HG02840 (cell line): ENCODE results near the gene WDFY2.
"Not testable (repeated sequence)": the region's sequence is repeated elsewhere in the genome, so short reads cannot be mapped to it uniquely, and the experiment has no call there.

Experiments used
- ATAC-seq: cut with Tn5 transposase; IDR thresholded peaks from one replicate; pipeline ENCODE4 v1.9.1; 2021; ENCODE audit warnings: mild to moderate bottlenecking, moderate library complexity, moderate number of reproducible peaks; ENCODE audit not compliant: unreplicated experiment, low FRiP score

Gene WDFY2

GRCh38 chr13:51628059-51628852 is 44.0 kb downstream of the WDFY2 start:
- ATAC-seq, result no peak

- no peak for ATAC-seq
Measured at GRCh38 chr13:51629491-51630287, 45.4 kb downstream of the WDFY2 start.

DNA sequence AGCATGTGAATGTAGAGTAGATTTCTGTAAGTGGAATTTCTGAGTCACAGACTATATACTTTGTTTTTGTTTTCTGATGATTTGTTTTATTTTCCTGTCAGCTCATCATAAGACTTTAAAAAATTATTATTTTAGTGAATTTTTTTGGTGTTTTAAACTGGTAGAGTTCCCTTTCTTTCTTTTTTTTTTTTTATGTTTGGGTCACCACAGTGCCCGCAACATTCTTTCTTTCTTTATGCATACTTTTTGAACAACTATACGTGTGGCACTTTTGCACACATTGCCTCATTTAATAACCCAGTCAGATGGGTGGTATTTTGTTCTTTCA is 46.0 kb downstream of the WDFY2 start:
- no peak for ATAC-seq

GRCh38 chr13:51632591-51633362 is 48.5 kb downstream of the WDFY2 start:
- no peak for ATAC-seq

DNA sequence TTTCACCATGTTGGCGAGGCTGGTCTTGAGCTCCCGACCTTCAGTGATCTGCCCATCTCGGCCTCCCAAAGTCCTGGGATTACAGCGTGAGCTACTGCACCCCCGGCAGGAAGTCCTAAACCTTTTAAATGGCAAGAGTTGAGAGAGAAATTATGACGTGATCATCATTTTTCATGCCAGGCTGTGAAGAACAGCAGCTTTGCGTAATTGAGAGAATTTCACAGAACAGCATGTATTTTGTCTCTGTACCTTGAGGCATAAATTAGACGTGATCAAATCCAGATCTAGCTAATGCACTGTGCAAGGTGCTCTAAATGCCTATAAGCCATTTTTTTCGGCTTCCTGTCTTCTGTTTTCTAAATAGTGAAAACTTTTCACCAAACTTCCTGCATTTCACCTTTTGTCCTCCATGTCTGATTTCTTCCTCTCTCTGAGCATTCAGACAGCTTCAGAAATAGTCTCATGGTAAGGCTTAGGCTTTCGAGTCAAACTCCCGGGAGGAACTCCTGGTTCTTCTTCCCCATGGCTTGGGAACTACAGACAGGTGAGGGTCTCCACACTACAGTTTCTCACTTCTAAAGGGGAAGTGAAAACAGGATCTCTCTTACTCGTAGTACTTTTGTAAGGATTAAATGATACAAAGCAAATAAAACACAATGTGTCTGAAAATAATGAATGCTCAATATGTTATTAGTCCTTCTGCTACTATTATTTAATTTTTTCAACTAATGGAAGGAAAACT is 51.0 kb downstream of the WDFY2 start:
- no peak for ATAC-seq

- ATAC-seq, result no peak
Measured at GRCh38 chr13:51636349-51636890, 52.2 kb downstream of the WDFY2 start.

DNA sequence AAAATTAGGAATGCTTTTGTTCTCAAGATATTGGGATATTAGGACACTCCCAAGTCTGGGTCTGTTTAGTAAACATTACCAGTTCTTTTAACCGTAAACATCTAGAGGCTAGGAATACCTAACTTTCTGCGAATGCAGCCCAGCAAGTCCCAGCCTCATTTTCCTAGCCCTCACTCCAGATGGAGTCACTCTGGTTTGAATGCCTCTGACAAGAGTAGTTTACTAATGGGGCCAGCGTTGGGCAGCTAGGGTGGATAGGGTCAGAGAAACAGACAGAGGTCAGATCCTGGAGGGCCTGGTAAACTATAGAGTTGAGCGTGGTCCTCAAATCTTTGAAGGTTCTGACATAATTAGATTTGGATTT is 53.6 kb downstream of the WDFY2 start:
- ATAC-seq, result no peak

- no peak for ATAC-seq
Measured at GRCh38 chr13:51638216-51638871, 54.1 kb downstream of the WDFY2 start.

- no peak for ATAC-seq
Measured at GRCh38 chr13:51639171-51639570, 54.9 kb downstream of the WDFY2 start.

GRCh38 chr13:51640696-51641095 is 56.4 kb downstream of the WDFY2 start:
- not testable (repeated sequence) for ATAC-seq

GRCh38 chr13:51643105-51643881 is 59.0 kb downstream of the WDFY2 start:
- no peak for ATAC-seq

DNA sequence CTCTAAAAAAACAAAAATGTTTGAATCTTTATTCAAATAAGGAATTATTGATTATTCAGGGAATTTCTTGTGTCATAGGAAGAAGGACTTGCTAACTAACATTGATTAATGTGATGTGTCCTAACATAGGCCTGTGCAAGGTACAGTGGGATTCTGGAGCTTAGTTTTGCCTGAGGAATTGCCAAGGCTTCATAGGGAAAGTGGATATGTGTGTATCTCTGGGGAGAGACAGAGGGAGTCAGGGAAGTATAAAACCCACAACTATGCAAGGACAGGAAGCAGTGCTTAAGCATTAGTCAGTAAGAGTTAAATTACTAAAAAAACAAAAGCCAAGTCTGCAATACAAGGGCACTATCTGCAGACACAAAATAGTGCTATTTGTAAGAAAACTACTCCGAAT is 59.6 kb downstream of the WDFY2 start:
- no peak for ATAC-seq

GRCh38 chr13:51644654-51645053 is 60.4 kb downstream of the WDFY2 start:
- no peak for ATAC-seq

DNA sequence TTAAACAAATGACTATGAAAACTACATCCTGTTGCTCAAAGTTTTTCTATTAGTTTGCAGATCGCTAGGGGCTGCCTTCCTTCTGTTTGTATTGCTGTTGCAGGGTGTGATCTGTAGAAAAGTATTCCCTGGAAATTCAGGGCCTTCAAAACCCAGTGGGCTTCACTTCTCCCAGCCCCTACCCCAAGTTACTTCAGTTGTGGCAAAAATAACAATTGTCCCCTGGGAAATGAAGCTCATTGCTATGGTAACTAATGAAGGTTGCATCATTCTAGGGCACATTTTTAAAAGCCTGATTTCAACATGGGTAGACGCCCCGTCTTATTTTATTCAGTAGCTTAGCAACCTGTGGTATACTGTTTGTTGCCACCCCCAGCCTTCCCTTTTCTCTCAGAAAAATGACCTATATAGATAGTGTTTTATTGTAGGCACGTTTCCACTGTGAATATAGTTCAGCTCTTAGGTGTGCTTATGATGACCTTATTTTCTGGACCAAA is 60.9 kb downstream of the WDFY2 start:
- ATAC-seq, result no peak

- ATAC-seq, result no peak
Measured at GRCh38 chr13:51645761-51646670, 61.8 kb downstream of the WDFY2 start.

- ATAC-seq, result no peak
Measured at GRCh38 chr13:51647067-51647466, 62.8 kb downstream of the WDFY2 start.

GRCh38 chr13:51652193-51652592 is 67.9 kb downstream of the WDFY2 start:
- ATAC-seq, result not testable (repeated sequence)
